ENCODE results near the gene MZT2A.
"Not testable (repeated sequence)": the region's sequence is repeated elsewhere in the genome, so short reads cannot be mapped to it uniquely, and the experiment has no call there.

DNA sequence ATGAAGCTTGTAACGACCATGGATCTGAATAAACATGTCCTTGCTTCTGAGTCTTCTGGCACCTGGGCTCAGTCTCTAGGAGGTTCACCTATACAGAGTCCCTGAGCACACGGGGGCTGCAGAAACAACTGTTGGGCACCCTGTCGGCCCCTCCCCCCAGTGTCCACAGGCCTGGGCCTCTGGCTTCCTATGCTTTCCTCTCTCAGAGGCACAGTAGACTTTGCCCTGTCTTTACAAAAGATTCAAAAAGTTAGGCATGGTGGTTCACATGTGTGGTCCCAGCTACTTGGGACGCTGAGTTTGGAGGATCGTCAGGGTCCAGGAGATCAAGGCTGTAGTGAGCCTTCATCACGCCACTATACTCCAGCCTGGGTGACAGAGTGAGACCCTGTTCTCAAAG, 29.3 kb upstream of the MZT2A start:
- TF ChIP-seq, protein P1, sequence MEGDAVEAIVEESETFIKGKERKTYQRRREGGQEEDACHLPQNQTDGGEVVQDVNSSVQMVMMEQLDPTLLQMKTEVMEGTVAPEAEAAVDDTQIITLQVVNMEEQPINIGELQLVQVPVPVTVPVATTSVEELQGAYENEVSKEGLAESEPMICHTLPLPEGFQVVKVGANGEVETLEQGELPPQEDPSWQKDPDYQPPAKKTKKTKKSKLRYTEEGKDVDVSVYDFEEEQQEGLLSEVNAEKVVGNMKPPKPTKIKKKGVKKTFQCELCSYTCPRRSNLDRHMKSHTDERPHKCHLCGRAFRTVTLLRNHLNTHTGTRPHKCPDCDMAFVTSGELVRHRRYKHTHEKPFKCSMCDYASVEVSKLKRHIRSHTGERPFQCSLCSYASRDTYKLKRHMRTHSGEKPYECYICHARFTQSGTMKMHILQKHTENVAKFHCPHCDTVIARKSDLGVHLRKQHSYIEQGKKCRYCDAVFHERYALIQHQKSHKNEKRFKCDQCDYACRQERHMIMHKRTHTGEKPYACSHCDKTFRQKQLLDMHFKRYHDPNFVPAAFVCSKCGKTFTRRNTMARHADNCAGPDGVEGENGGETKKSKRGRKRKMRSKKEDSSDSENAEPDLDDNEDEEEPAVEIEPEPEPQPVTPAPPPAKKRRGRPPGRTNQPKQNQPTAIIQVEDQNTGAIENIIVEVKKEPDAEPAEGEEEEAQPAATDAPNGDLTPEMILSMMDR (IDR thresholded peaks at IDR 0.05 in 8 of 11, conservative IDR thresholded peaks at IDR 0.05 in 3 of 11), result not testable (repeated sequence)
- not testable (repeated sequence) for TF ChIP-seq POLR2A, POLR2AphosphoS5 (IDR thresholded peaks at IDR 0.05)

Measured in spleen (tissue), 7 donors.